ENCODE data around the gene PHTF2.

The PHTF2 gene

DNA sequence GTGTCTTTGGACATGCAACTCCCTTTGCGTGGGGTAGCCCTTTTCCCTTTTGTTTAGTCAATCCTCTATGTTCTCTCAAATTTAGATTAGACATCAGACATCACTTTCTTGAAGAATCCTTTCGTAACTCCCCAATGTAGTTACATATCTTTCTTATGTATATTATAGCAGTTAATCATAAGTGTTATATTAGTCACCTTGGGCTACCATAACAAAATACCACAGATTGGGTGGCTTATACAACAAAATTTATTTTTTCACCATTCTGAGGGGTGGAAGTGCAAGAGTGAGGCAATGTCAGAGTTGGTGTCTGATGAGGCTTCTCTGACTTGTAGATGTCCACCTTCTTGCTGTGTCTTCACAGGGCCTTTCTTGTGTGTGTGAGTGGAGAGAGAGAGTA, 105.7 kb downstream of the PHTF2 start:
- H4K12ac ChIP-seq (ENCODE audit: low read depth, low read length): no peak overlapping the region
- no peaks in the 10 kb centered on the region for H3K79me1 ChIP-seq (ENCODE audit: low read length)
- H2AFZ ChIP-seq (ENCODE audit: insufficient read depth, low read length, poor library complexity): no peak overlapping the region
- H2BK12ac ChIP-seq (ENCODE audit: low read length): no peak overlapping the region
- H3K36me3 ChIP-seq (ENCODE audit: control insufficient read depth in 1 of 2, insufficient read depth in 2 of 2, low read length in 2 of 2): peaks cover 2 to 9% of the 10 kb centered on the region in 2 experiments
- H2AK5ac ChIP-seq (ENCODE audit: low read length): no peak overlapping the region
- no peak overlapping the region for H3K4ac ChIP-seq (ENCODE audit: low read depth, low read length)
- no peaks in the 10 kb centered on the region for H3K9me3 ChIP-seq (ENCODE audit: insufficient read depth, low read depth, low read length)
- no peak overlapping the region for H3K9ac ChIP-seq (ENCODE audit: low read length)
- no peak overlapping the region for H3K14ac ChIP-seq (ENCODE audit: low read length)
- H2BK120ac ChIP-seq (ENCODE audit: insufficient read depth, low read length, poor library complexity): no peak overlapping the region
- H4K91ac ChIP-seq (ENCODE audit: low read depth, low read length): no peak overlapping the region
- H3K4me1 ChIP-seq (ENCODE audit: control insufficient read depth in 1 of 2, insufficient read depth in 2 of 2, low read length in 2 of 2): peaks cover 0 to 2% of the 10 kb centered on the region in 2 experiments
- H3K18ac ChIP-seq (ENCODE audit: low read length): no peak overlapping the region
- H4K8ac ChIP-seq (ENCODE audit: low read depth, low read length): no peak overlapping the region
- H3K23ac ChIP-seq (ENCODE audit: low read length): no peak overlapping the region
- H3K4me2 ChIP-seq (ENCODE audit: low read length): no peak overlapping the region
- no peak overlapping the region for H3K27ac ChIP-seq (ENCODE audit: low read depth, low read length)
- no peak overlapping the region for H3K4me3 ChIP-seq (ENCODE audit: low read depth, low read length)
- no peaks in the 10 kb centered on the region for H3K79me2 ChIP-seq (ENCODE audit: control insufficient read depth, insufficient read depth, low read length, poor library complexity)
- DNase-seq: no peak
- WGBS (ENCODE audit: extremely low coverage, insufficient coverage, insufficient read length): no CpG with 5 or more reads among the region's 2 CpGs
- no peaks in the 10 kb centered on the region for H3K27me3 ChIP-seq (ENCODE audit: insufficient read depth, low read length)
- no peak overlapping the region for H2BK5ac ChIP-seq (ENCODE audit: low read depth, low read length, poor library complexity)

DNA sequence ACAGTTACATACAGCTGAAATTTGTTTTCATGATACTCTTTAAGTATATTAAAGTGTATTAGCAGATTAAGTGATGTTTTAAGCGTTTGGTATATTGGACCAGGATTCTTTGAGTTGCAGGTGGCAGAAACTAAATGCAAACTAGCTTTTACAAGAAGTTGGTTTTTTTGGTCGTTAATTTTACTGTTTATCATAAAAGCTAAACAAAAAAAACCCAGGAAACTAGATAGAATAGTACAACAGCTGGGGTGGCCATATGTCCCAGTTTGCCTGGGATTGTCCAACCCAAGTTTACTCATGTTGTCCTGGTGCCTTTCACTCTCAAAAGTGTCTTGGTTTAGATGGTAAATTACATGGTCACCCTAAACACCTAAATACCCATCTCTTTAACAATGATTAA, 108.7 kb downstream of the PHTF2 start:
- Histone ChIP-seq H3K14ac (ENCODE audit: low read length) (no peak overlapping the region), H3K79me1 (ENCODE audit: low read length) (no peaks in the 10 kb centered on the region), H2BK5ac (ENCODE audit: low read depth, low read length, poor library complexity) (no peak overlapping the region), H3K4me2 (ENCODE audit: low read length) (no peak overlapping the region), H3K9me3 (ENCODE audit: insufficient read depth, low read depth, low read length) (no peaks in the 10 kb centered on the region), H4K91ac (ENCODE audit: low read depth, low read length) (no peak overlapping the region), H3K4me1 (ENCODE audit: control insufficient read depth in 1 of 2, insufficient read depth in 2 of 2, low read length in 2 of 2) (no peaks in the 10 kb centered on the region), H2BK120ac (ENCODE audit: insufficient read depth, low read length, poor library complexity) (no peak overlapping the region), H4K8ac (ENCODE audit: low read depth, low read length) (no peak overlapping the region), H3K4me3 (ENCODE audit: low read depth, low read length) (no peak overlapping the region), H3K9ac (ENCODE audit: low read length) (no peak overlapping the region), H2AFZ (ENCODE audit: insufficient read depth, low read length, poor library complexity) (no peak overlapping the region), H2BK12ac (ENCODE audit: low read length) (no peak overlapping the region), H3K27ac (ENCODE audit: low read depth, low read length) (no peak overlapping the region), H3K36me3 (ENCODE audit: control insufficient read depth in 1 of 2, insufficient read depth in 2 of 2, low read length in 2 of 2) (peaks cover 3 to 4% of the 10 kb centered on the region in 2 experiments), H3K79me2 (ENCODE audit: control insufficient read depth, insufficient read depth, low read length, poor library complexity) (no peaks in the 10 kb centered on the region), H3K18ac (ENCODE audit: low read length) (no peak overlapping the region), H3K23ac (ENCODE audit: low read length) (no peak overlapping the region), H3K27me3 (ENCODE audit: insufficient read depth, low read length) (no peaks in the 10 kb centered on the region), H2AK5ac (ENCODE audit: low read length) (no peak overlapping the region), H3K4ac (ENCODE audit: low read depth, low read length) (no peak overlapping the region), H4K12ac (ENCODE audit: low read depth, low read length) (no peak overlapping the region)
- no peak for DNase-seq
- WGBS (ENCODE audit: extremely low coverage, insufficient coverage, insufficient read length): no CpG with 5 or more reads among the region's 2 CpGs

DNA sequence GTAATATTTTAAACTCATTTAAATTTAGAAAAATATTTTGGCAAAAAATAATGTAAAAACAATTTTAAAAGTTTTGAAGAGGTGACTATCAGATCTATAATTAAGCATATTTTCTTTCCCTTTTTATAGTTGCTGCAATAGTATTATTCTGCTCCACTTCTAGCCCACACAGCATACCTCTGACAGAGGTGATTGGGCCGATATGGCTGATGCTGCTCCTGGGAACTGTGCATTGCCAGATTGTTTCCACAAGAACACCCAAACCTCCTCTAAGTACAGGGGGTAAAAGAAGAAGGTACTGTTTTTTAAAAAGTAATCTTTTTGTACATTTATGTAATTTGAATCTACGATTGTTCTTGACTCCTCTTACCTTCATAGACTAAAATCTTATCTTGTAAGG, 110.1 kb downstream of the PHTF2 start:
- Histone ChIP-seq H3K27ac (ENCODE audit: low read depth, low read length) (no peak overlapping the region), H4K12ac (ENCODE audit: low read depth, low read length) (no peak overlapping the region)
- WGBS (ENCODE audit: extremely low coverage, insufficient coverage, insufficient read length): no CpG with 5 or more reads among the region's 2 CpGs

DNA sequence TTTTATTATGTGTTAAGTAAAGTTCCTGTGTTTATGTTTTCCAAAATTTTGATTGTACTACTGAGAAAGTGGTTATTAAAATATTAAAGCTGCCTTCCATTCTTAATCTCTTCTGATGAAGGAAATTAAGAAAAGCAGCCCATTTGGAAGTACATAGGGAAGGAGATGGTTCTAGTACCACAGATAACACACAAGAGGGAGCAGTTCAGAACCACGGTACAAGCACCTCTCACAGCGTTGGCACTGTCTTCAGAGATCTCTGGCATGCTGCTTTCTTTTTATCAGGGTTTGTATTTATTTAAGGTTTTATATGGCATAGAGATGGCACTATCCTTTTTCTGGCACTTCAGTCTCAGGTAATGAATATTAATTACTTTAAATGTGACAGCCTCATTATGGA, 111.6 kb downstream of the PHTF2 start:
- Histone ChIP-seq H3K4ac (ENCODE audit: low read depth, low read length) (no peak overlapping the region), H2AFZ (ENCODE audit: insufficient read depth, low read length, poor library complexity) (no peak overlapping the region), H3K79me1 (ENCODE audit: low read length) (no peaks in the 10 kb centered on the region), H4K12ac (ENCODE audit: low read depth, low read length) (no peak overlapping the region), H2BK5ac (ENCODE audit: low read depth, low read length, poor library complexity) (no peak overlapping the region), H3K4me2 (ENCODE audit: low read length) (no peak overlapping the region), H2BK120ac (ENCODE audit: insufficient read depth, low read length, poor library complexity) (no peak overlapping the region), H4K91ac (ENCODE audit: low read depth, low read length) (no peak overlapping the region), H3K4me3 (ENCODE audit: low read depth, low read length) (no peak overlapping the region), H4K8ac (ENCODE audit: low read depth, low read length) (no peak overlapping the region), H3K79me2 (ENCODE audit: control insufficient read depth, insufficient read depth, low read length, poor library complexity) (no peaks in the 10 kb centered on the region), H3K18ac (ENCODE audit: low read length) (no peak overlapping the region), H3K9me3 (ENCODE audit: insufficient read depth, low read depth, low read length) (no peaks in the 10 kb centered on the region), H3K9ac (ENCODE audit: low read length) (no peak overlapping the region), H3K36me3 (ENCODE audit: control insufficient read depth in 1 of 2, insufficient read depth in 2 of 2, low read length in 2 of 2) (peaks cover 3% of the 10 kb centered on the region in 2 experiments), H3K4me1 (ENCODE audit: control insufficient read depth in 1 of 2, insufficient read depth in 2 of 2, low read length in 2 of 2) (no peaks in the 10 kb centered on the region), H3K23ac (ENCODE audit: low read length) (no peak overlapping the region), H2AK5ac (ENCODE audit: low read length) (no peak overlapping the region), H3K27me3 (ENCODE audit: insufficient read depth, low read length) (no peaks in the 10 kb centered on the region), H3K27ac (ENCODE audit: low read depth, low read length) (no peak overlapping the region), H2BK12ac (ENCODE audit: low read length) (no peak overlapping the region), H3K14ac (ENCODE audit: low read length) (no peak overlapping the region)
- DNase-seq: no peak
- WGBS (ENCODE audit: extremely low coverage, insufficient coverage, insufficient read length): no CpG with 5 or more reads among the region's 2 CpGs

More for the DNA sequence above, 110.1 kb downstream of the PHTF2 start:
- Histone ChIP-seq H2AFZ (ENCODE audit: insufficient read depth, low read length, poor library complexity) (no peak overlapping the region), H3K4me3 (ENCODE audit: low read depth, low read length) (no peak overlapping the region), H3K4me1 (ENCODE audit: control insufficient read depth in 1 of 2, insufficient read depth in 2 of 2, low read length in 2 of 2) (no peaks in the 10 kb centered on the region), H3K4ac (ENCODE audit: low read depth, low read length) (no peak overlapping the region), H3K27me3 (ENCODE audit: insufficient read depth, low read length) (no peaks in the 10 kb centered on the region), H3K14ac (ENCODE audit: low read length) (no peak overlapping the region), H4K8ac (ENCODE audit: low read depth, low read length) (no peak overlapping the region), H2BK12ac (ENCODE audit: low read length) (no peak overlapping the region), H3K79me2 (ENCODE audit: control insufficient read depth, insufficient read depth, low read length, poor library complexity) (no peaks in the 10 kb centered on the region), H3K36me3 (ENCODE audit: control insufficient read depth in 1 of 2, insufficient read depth in 2 of 2, low read length in 2 of 2) (peaks cover 3% of the 10 kb centered on the region in 2 experiments), H2BK120ac (ENCODE audit: insufficient read depth, low read length, poor library complexity) (no peak overlapping the region), H2BK5ac (ENCODE audit: low read depth, low read length, poor library complexity) (no peak overlapping the region), H3K4me2 (ENCODE audit: low read length) (no peak overlapping the region), H3K18ac (ENCODE audit: low read length) (no peak overlapping the region), H3K9ac (ENCODE audit: low read length) (no peak overlapping the region), H3K79me1 (ENCODE audit: low read length) (no peaks in the 10 kb centered on the region), H2AK5ac (ENCODE audit: low read length) (no peak overlapping the region), H4K91ac (ENCODE audit: low read depth, low read length) (no peak overlapping the region), H3K23ac (ENCODE audit: low read length) (no peak overlapping the region), H3K9me3 (ENCODE audit: insufficient read depth, low read depth, low read length) (no peaks in the 10 kb centered on the region)
- no peak for DNase-seq

Measured in trophoblast cell (in vitro differentiated cells and primary cell).